Subcutaneous adipose tissue (tissue), 4 donors: ENCODE results near the gene MGAT4A. TPM values are rescaled to one million over a fixed set of nuclear protein-coding genes. Genes with fewer than 3 reads are reported as not detected.

ENCODE experiments used
- CTCF ChIP-seq: fragments of 450-650 bp; IDR thresholded peaks from one replicate; pipeline ENCODE4 v1.5.1; 2016; ENCODE audit warnings: low read depth, mild to moderate bottlenecking, control low read depth, antibody characterized with exemption, moderate library complexity
- total RNA-seq, 4 donors: library from RNA; depleted of rRNA; stranded (reverse); fragments of >200 nt; gene quantifications; one replicate each; pipeline ENCODE4 v1.1.0, GENCODE V29; 2016

MGAT4A gene
- total RNA-seq, 4 donors from 2014 or later: 23.0 to 30.8 (median 27.5) TPM

GRCh38 chr2:98685930-98686887 is 44.7 kb downstream of the MGAT4A start:
- no peak for TF ChIP-seq CTCF

DNA sequence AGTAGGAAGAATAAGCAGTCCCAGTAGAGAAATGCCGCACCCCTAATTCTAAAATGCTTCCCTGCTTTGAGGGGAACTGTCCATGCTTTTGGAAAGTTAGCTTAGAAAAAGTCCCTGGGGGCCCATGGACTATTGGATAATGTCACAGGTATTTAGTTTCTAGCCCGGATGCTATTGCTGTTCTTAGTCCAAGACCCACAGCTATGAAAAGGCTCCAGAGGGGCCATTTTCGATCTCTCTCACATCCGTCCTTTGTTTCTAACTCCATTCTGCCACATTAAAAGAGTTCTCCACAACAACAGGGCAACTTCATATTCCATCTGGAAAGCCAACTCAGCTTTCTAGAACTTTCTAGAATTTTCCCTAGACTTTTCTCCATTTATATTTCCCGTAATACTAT is 47.2 kb downstream of the MGAT4A start:
- no peak for TF ChIP-seq CTCF

DNA sequence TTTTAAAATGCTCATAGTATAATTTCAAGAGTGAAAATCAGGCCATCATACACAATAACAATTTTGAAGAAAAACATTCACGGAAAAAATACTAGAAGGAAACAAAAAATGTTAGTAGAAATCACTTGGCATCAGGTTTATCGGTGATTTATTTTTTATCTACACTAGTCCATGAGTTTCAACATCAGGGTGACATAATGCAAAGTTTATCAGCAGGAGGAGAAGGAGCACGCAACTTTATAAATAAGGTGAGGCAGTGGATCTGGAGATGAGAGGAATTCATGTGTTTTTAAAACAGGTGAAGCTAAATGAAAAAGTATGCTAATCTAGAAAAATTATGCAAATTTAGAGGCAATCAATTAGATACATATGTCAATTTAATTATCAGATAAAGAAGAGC is 54.2 kb downstream of the MGAT4A start:
- TF ChIP-seq CTCF: no peak

DNA sequence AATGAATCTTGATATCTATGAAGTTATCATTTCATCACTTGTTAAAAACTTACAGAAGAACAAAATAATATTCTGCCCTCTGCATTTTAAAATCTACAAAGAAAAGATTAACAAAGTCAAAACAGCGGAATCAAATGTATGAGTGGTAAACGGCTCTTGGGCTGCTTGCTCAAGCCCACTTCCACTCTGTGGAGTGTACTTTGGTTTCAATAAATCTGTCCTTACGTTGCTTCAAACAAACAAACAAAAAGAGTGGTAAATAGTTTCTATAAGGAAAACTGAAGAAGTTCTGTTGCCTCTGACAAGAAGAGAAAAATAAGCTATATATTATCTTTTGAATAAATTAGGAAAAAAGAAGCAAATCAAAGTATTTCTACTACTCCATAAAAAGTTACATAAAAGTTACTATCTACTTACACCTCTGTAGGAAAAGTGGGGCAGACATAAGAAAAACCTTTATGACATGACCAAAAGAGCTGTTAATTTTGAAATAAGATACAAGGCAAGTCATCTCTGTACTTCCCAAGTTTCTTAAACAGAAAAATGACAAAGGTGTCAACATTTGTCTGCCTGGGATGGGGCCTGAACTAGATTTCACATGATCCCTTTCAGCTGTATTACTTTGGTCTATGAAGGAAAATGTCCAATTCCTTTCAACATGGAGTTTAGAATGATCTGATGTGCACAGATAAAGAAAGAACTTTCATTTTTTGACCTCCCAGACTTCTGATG is 56.5 kb downstream of the MGAT4A start:
- TF ChIP-seq CTCF: no peak

- TF ChIP-seq CTCF: no peak
These were observed 61.3 kb downstream of the MGAT4A start for GRCh38 chr2:98669675-98670074.

DNA sequence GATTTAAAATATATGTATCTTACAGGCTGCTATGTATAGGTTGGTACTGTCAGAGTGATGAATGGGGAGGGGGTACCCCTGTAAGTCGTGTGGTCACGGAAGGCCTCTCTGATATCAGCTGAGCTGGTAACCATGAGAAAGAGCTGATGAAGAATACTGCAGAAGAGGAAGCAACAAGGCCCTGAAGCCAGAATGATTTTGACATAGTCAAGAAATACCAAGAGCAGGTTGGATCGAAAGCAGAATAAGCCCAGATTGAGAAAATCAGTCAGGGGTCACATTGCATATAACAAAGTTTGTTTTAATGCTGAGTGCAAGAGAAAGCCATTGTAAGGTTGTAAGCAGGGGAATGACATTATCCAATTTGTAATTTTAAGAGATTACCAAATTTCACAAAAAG is 65.3 kb downstream of the MGAT4A start:
- no peak for TF ChIP-seq CTCF

DNA sequence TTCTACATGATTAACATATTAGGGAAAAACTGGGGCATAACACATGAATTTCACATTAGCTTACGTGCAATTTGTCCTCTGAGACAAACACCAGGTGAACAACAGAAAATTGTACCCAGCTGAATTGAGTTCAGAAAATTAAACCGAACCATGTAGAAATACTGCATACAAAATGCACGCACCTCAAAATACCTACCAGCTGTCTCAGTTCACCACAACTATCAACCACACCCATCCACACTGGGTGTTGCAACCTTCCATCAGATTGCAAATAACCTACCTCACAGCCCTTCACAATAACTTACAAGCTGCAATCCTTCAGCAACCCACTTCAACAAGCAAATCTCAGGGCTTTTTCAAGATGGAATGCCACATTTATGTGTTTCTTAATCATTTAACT is 66.6 kb downstream of the MGAT4A start:
- TF ChIP-seq CTCF: no peak
